ENCODE results near the gene SLX4. TPM values are rescaled to one million over a fixed set of nuclear protein-coding genes. Genes with fewer than 3 reads are reported as not detected.

Gene SLX4
- total RNA-seq, 5 donors from 2014 or later (not counting 1 experiment from before 2014, with no cell fraction given) = 6.3 to 9.4 (median 8.5) TPM

GRCh38 chr16:3645504-3646347 lies 34.3 kb upstream of the SLX4 start:
- ChIA-PET CTCF (no interaction called here), POLR2A (no interaction called here)
- Histone ChIP-seq H3K27ac (ENCODE audit: low read length) (no peak overlapping the region), H3K9me3 (no peaks in the 10 kb centered on the region), H3K27me3 (replicated peaks in 1 of 2; ENCODE audit: control insufficient read depth in 2 of 2, extremely low read depth in 1 of 2, insufficient read depth in 2 of 2, low read length in 1 of 2) (no peaks in the 10 kb centered on the region), H3K4me1 (ENCODE audit: control insufficient read depth in 1 of 2, extremely low read depth in 1 of 2, insufficient read depth in 2 of 2, low read length in 2 of 2) (peaks cover 0 to 3% of the 10 kb centered on the region in 2 experiments), H3K4me3 (ENCODE audit: control insufficient read depth in 1 of 2, extremely low read depth in 1 of 2, low read length in 1 of 2) (no peak overlapping the region), H3K36me3 (ENCODE audit: control insufficient read depth in 2 of 2, extremely low read depth in 1 of 2, insufficient read depth in 1 of 2, low read length in 1 of 2) (peaks cover 18 to 34% of the 10 kb centered on the region in 2 donors)
- 97% methylated on average over 14 of the region's 19 CpGs for WGBS (ENCODE audit: insufficient coverage)
- Mint-ChIP-seq H3K27me3 (no peaks in the 10 kb centered on the region), H3K4me3 (no peak overlapping the region), H3K27ac (no peak overlapping the region), H3K4me1 (no peaks in the 10 kb centered on the region), H3K36me3 (peaks cover 15% of the 10 kb centered on the region), H3K9me3 (no peaks in the 10 kb centered on the region)
- DNase-seq (no peak), ATAC-seq (replicated peaks in 1 of 4) (no peak)

DNA sequence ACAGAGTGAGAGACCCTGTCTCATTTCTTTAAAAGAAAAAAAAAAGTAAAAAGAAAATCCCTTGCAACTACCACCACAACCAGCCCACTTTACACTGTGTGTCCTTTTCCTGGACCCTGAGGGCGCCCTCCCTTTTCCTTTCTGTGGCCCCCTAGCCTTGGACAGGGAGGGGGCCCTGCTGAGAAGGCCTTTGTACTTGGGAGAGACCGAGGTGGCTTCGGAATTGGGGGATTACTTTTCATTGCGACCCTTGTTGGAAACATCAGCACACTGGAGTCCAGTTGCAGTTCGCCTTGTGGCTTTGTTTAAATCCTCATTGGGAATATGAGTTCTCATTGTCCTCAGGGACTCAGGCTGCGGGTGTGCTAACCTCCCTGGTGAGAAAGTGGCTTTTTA lies 33.7 kb upstream of the SLX4 start:
- Histone ChIP-seq H3K4me1 (ENCODE audit: control insufficient read depth in 1 of 2, extremely low read depth in 1 of 2, insufficient read depth in 2 of 2, low read length in 2 of 2) (peaks cover 0 to 3% of the 10 kb centered on the region in 2 experiments), H3K27ac (ENCODE audit: low read length) (no peak overlapping the region), H3K4me3 (ENCODE audit: control insufficient read depth in 1 of 2, extremely low read depth in 1 of 2, low read length in 1 of 2) (no peak overlapping the region), H3K27me3 (replicated peaks in 1 of 2; ENCODE audit: control insufficient read depth in 2 of 2, extremely low read depth in 1 of 2, insufficient read depth in 2 of 2, low read length in 1 of 2) (no peaks in the 10 kb centered on the region), H3K9me3 (no peaks in the 10 kb centered on the region), H3K36me3 (ENCODE audit: control insufficient read depth in 2 of 2, extremely low read depth in 1 of 2, insufficient read depth in 1 of 2, low read length in 1 of 2) (peaks cover 18 to 37% of the 10 kb centered on the region in 2 donors)
- ChIA-PET CTCF (no interaction called here), POLR2A (interaction anchor here in 1 of 2 donors (0.6 kb wide), 1 partner anchor 170 kb away, joined by 3 read pairs; no protein-coding TSS in a partner anchor)
- ATAC-seq (replicated peaks in 1 of 4) = no peak
- Mint-ChIP-seq H3K27ac (no peak overlapping the region), H3K4me1 (peaks cover 0 to 2% (median 0%) of the 10 kb centered on the region in 3 donors), H3K9me3 (no peaks in the 10 kb centered on the region), H3K27me3 (no peaks in the 10 kb centered on the region), H3K4me3 (no peak overlapping the region), H3K36me3 (peaks cover 16% of the 10 kb centered on the region)
- no peak for DNase-seq
- WGBS (ENCODE audit: insufficient coverage) = 100% methylated on average over 3 of the region's 6 CpGs

GRCh38 chr16:3643095-3643730 lies 31.8 kb upstream of the SLX4 start:
- Histone ChIP-seq H3K4me1 (ENCODE audit: control insufficient read depth in 1 of 2, extremely low read depth in 1 of 2, insufficient read depth in 2 of 2, low read length in 2 of 2) (peaks cover 0 to 3% of the 10 kb centered on the region in 2 experiments), H3K36me3 (ENCODE audit: control insufficient read depth in 2 of 2, extremely low read depth in 1 of 2, insufficient read depth in 1 of 2, low read length in 1 of 2) (peaks cover 18 to 38% of the 10 kb centered on the region in 2 donors), H3K27ac (ENCODE audit: low read length) (no peak overlapping the region), H3K9me3 (no peaks in the 10 kb centered on the region), H3K27me3 (replicated peaks in 1 of 2; ENCODE audit: control insufficient read depth in 2 of 2, extremely low read depth in 1 of 2, insufficient read depth in 2 of 2, low read length in 1 of 2) (no peaks in the 10 kb centered on the region), H3K4me3 (ENCODE audit: control insufficient read depth in 1 of 2, extremely low read depth in 1 of 2, low read length in 1 of 2) (no peak overlapping the region)
- CTCF ChIA-PET = no interaction called here
- Mint-ChIP-seq H3K4me3 (no peak overlapping the region), H3K4me1 (peaks cover 7 to 16% (median 11%) of the 10 kb centered on the region in 3 donors), H3K9me3 (no peaks in the 10 kb centered on the region), H3K36me3 (peaks cover 16% of the 10 kb centered on the region), H3K27ac (no peak overlapping the region), H3K27me3 (no peaks in the 10 kb centered on the region)
- ATAC-seq (replicated peaks in 1 of 4) (no peak), DNase-seq (no peak)
- POLR2A ChIA-PET = interaction anchor here in 1 of 2 donors (0.6 kb wide), 1 partner anchor 663 kb away, joined by 3 read pairs; no protein-coding TSS in a partner anchor
- WGBS (ENCODE audit: insufficient coverage) = 96% methylated on average over 12 of the region's 14 CpGs

DNA sequence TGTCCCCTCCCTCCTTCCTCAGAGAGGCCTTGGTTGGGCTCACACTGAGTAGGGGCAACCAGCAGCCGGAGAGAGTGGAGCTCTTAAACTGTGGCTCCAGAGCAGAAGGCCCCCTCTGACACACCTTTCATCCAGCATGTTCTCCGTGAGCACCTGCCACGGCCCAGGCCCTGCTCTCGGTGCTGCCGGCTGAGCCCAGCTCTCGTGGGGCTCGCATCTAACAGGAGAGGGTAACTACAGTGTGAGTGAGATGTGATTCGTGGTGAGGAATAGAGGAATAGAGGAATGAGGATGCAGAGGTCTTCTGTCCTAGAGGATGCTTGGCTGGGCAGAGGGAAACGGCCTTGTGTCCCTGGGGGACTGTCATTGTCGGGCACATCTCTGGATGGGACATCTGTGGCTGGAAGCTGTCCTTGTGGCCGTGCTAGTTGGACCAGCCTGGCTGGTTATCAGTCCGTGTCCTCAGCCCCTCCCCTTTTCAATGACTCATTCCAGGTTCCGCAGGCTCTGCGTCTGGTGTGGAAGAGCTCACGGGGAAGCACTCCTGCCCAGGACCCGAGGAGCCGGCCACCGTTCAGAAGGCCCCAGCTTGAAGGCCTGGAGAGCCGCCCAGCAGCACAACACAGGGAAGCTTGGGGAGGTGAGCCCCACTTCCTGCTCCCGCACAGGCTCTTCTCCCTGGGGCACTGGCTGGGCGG lies 31.1 kb upstream of the SLX4 start:
- Histone ChIP-seq H3K27me3 (replicated peaks in 1 of 2; ENCODE audit: control insufficient read depth in 2 of 2, extremely low read depth in 1 of 2, insufficient read depth in 2 of 2, low read length in 1 of 2) (no peaks in the 10 kb centered on the region), H3K27ac (ENCODE audit: low read length) (no peak overlapping the region), H3K4me3 (ENCODE audit: control insufficient read depth in 1 of 2, extremely low read depth in 1 of 2, low read length in 1 of 2) (no peak overlapping the region), H3K9me3 (no peaks in the 10 kb centered on the region), H3K36me3 (ENCODE audit: control insufficient read depth in 2 of 2, extremely low read depth in 1 of 2, insufficient read depth in 1 of 2, low read length in 1 of 2) (peaks cover 18 to 38% of the 10 kb centered on the region in 2 donors), H3K4me1 (ENCODE audit: control insufficient read depth in 1 of 2, extremely low read depth in 1 of 2, insufficient read depth in 2 of 2, low read length in 2 of 2) (peaks cover 2 to 6% of the 10 kb centered on the region in 2 experiments)
- ChIA-PET POLR2A (no interaction called here), CTCF (no interaction called here)
- Mint-ChIP-seq H3K36me3 (peaks cover 16% of the 10 kb centered on the region), H3K9me3 (no peaks in the 10 kb centered on the region), H3K4me1 (peaks cover 13 to 22% (median 17%) of the 10 kb centered on the region in 3 donors), H3K4me3 (no peak overlapping the region), H3K27ac (no peak overlapping the region), H3K27me3 (no peaks in the 10 kb centered on the region)
- WGBS (ENCODE audit: insufficient coverage) = 97% methylated on average over 13 of the region's 21 CpGs
- no peak for ATAC-seq (replicated peaks in 1 of 4)
- no peak for DNase-seq

DNA sequence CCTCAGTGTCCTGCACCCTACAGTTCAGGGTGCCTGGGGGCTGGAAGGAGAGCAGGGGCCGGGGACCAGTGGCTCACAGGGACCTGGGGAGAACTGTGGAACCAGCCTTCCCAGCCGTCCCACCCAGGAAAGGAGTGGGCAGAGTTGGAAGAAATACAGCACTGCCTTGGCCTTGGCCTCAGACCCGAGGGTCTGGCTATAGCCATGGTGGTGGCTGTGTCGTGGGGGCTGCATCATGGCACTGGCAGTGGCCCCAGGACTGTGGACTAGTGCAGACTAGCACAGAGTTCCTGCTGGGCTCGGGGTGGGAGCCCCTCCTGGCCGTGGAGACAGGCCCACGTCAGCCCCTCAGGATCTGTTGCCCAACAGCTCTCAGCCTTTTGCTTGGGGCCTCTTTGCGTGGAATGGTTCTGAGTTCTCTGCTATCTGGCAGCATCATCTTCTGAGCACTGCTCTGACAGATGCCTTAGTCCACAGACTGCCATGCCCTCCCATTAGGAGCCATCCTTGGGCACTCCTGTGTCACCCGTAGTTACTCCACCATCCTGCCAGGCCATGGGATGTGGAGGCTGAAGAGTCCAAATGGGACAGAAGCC lies 30.5 kb upstream of the SLX4 start:
- Mint-ChIP-seq H3K36me3 (peaks cover 16% of the 10 kb centered on the region), H3K4me1 (peaks cover 19 to 29% (median 24%) of the 10 kb centered on the region in 3 donors), H3K27me3 (no peaks in the 10 kb centered on the region), H3K27ac (no peak overlapping the region), H3K4me3 (no peak overlapping the region), H3K9me3 (no peaks in the 10 kb centered on the region)
- CTCF ChIA-PET = no interaction called here
- WGBS (ENCODE audit: insufficient coverage) = 92% methylated on average over 8 of the region's 9 CpGs
- Histone ChIP-seq H3K4me3 (ENCODE audit: control insufficient read depth in 1 of 2, extremely low read depth in 1 of 2, low read length in 1 of 2) (no peak overlapping the region), H3K9me3 (no peaks in the 10 kb centered on the region), H3K4me1 (ENCODE audit: control insufficient read depth in 1 of 2, extremely low read depth in 1 of 2, insufficient read depth in 2 of 2, low read length in 2 of 2) (peaks cover 7 to 13% of the 10 kb centered on the region in 2 experiments), H3K27ac (ENCODE audit: low read length) (no peak overlapping the region), H3K27me3 (replicated peaks in 1 of 2; ENCODE audit: control insufficient read depth in 2 of 2, extremely low read depth in 1 of 2, insufficient read depth in 2 of 2, low read length in 1 of 2) (no peaks in the 10 kb centered on the region), H3K36me3 (ENCODE audit: control insufficient read depth in 2 of 2, extremely low read depth in 1 of 2, insufficient read depth in 1 of 2, low read length in 1 of 2) (peaks cover 18 to 38% of the 10 kb centered on the region in 2 donors)
- POLR2A ChIA-PET = no interaction called here
- ATAC-seq (replicated peaks in 1 of 4) (no peak), DNase-seq (no peak)
